Right atrium auricular region (tissue), 2 donors: Measurements from ENCODE around the gene KCNK3. TPM values are rescaled to one million over a fixed set of nuclear protein-coding genes. Genes with fewer than 3 reads are reported as not detected.

ENCODE experiments used
- DNase-seq: peaks from one replicate; pipeline ENCODE4 v3.0.0-alpha.2; 2019; ENCODE audit warnings: low spot score
- H3K27ac ChIP-seq, 2 donors: fragments of 200-600 bp; sonication (generic); 1 replicate in 1 of 2; 2 replicates in 1 of 2; pipeline ENCODE4 v1.5.1; 2016 to 2019
- H3K27me3 ChIP-seq, 2 donors: fragments of 200-600 bp; sonication (generic); one replicate each; pipeline versions ENCODE4 v1.5.1 to v1.6.0; 2017 to 2019
- H3K36me3 ChIP-seq: fragments of 200-600 bp; sonication (generic); one replicate; pipeline ENCODE4 v1.5.1; 2016
- H3K4me1 ChIP-seq, 2 donors: fragments of 200-600 bp; sonication (generic); one replicate each; pipeline versions ENCODE4 v1.5.1 to v1.6.0; 2017 to 2019
- H3K4me3 ChIP-seq, 2 donors: fragments of 200-600 bp; sonication (generic); 1 replicate in 1 of 2; 2 replicates in 1 of 2; pipeline ENCODE4 v1.5.1; 2017 to 2019; ENCODE audit warnings: mild to moderate bottlenecking in 1 of 2, moderate library complexity in 1 of 2
- H3K9me3 ChIP-seq, 2 donors: fragments of 200-600 bp; sonication (generic); one replicate each; pipeline ENCODE4 v1.5.1; 2019
- CTCF ChIP-seq, 2 donors: fragments of 200-600 bp; sonication (generic); IDR thresholded peaks; one replicate each; pipeline ENCODE4 v1.5.1; 2019; ENCODE audit warnings: antibody characterized with exemption in 2 of 2
- total RNA-seq, 2 donors: library from RNA; depleted of rRNA; stranded (reverse); fragments of >200 nt; gene quantifications; one replicate each; pipeline ENCODE4 v1.1.0, GENCODE V29; 2016

KCNK3 gene
- total RNA-seq, 2 donors from 2014 or later, result 47.5 to 50.0 TPM

GRCh38 chr2:26772064-26773001 is 79.8 kb downstream of the KCNK3 start:
- peak overlapping the region in 1 of 2 donors; percentile 7 for H3K4me3 ChIP-seq
- no peak for TF ChIP-seq CTCF (IDR thresholded peaks at IDR 0.05)
- peak; percentile 99 for DNase-seq
- peaks cover 0 to 75% of the 10 kb centered on the region in 2 donors for H3K4me1 ChIP-seq
- H3K36me3 ChIP-seq, result peaks cover 34% of the 10 kb centered on the region
- H3K27ac ChIP-seq, result peak overlapping the region; percentile 93 to 94
- H3K9me3 ChIP-seq, result no peaks in the 10 kb centered on the region
- H3K27me3 ChIP-seq, result no peaks in the 10 kb centered on the region

GRCh38 chr2:26776195-26776800 is 83.8 kb downstream of the KCNK3 start:
- Histone ChIP-seq H3K36me3 (peaks cover 73% of the 10 kb centered on the region), H3K27me3 (no peaks in the 10 kb centered on the region), H3K4me1 (peaks cover 0 to 37% of the 10 kb centered on the region in 2 donors), H3K27ac (no peak overlapping the region), H3K4me3 (no peak overlapping the region), H3K9me3 (no peaks in the 10 kb centered on the region)
- no peak for DNase-seq
- TF ChIP-seq CTCF (IDR thresholded peaks at IDR 0.05), result no peak

GRCh38 chr2:26778098-26778497 is 85.6 kb downstream of the KCNK3 start:
- no peak for DNase-seq
- Histone ChIP-seq H3K27ac (no peak overlapping the region), H3K4me3 (no peak overlapping the region), H3K36me3 (peaks cover 75% of the 10 kb centered on the region), H3K27me3 (no peaks in the 10 kb centered on the region), H3K9me3 (no peaks in the 10 kb centered on the region), H3K4me1 (peaks cover 0 to 19% of the 10 kb centered on the region in 2 donors)
- no peak for TF ChIP-seq CTCF (IDR thresholded peaks at IDR 0.05)

GRCh38 chr2:26778507-26778906 is 86.0 kb downstream of the KCNK3 start:
- Histone ChIP-seq H3K27ac (no peak overlapping the region), H3K4me1 (peaks cover 0 to 15% of the 10 kb centered on the region in 2 donors), H3K4me3 (no peak overlapping the region), H3K36me3 (peaks cover 75% of the 10 kb centered on the region), H3K9me3 (no peaks in the 10 kb centered on the region), H3K27me3 (no peaks in the 10 kb centered on the region)
- no peak for DNase-seq
- no peak for TF ChIP-seq CTCF (IDR thresholded peaks at IDR 0.05)

GRCh38 chr2:26780203-26780760 is 87.8 kb downstream of the KCNK3 start:
- H3K27me3 ChIP-seq, result no peaks in the 10 kb centered on the region
- DNase-seq, result no peak
- H3K9me3 ChIP-seq, result no peaks in the 10 kb centered on the region
- H3K36me3 ChIP-seq, result peaks cover 62% of the 10 kb centered on the region
- no peak overlapping the region for H3K27ac ChIP-seq
- H3K4me3 ChIP-seq, result no peak overlapping the region
- peaks cover 0 to 4% of the 10 kb centered on the region in 2 donors for H3K4me1 ChIP-seq
- no peak for TF ChIP-seq CTCF (IDR thresholded peaks at IDR 0.05)

Other genes with a start within 250 kb of the KCNK3 start
- under 1 TPM; 0.08 to 0.33 TPM for gene OTOF, start 214.6 kb upstream of the KCNK3 start, total RNA-seq
- gene CIB4, start 51.4 kb upstream of the KCNK3 start, total RNA-seq, result not detected
- 10 to 100 TPM; 34.2 to 55.7 TPM for gene SLC35F6, start 71.6 kb downstream of the KCNK3 start, total RNA-seq
- gene CENPA, start 93.3 kb downstream of the KCNK3 start, total RNA-seq, result under 1 TPM; 0.35 to 0.41 TPM
- gene DPYSL5, start 155.4 kb downstream of the KCNK3 start, total RNA-seq, result under 1 TPM in 1 of 2 donors, not detected in 1; 0.12 TPM